ENCODE results near the gene GNG4.

GRCh38 chr1:235682216-235682615, 32.6 kb upstream of the GNG4 start:
- TF ChIP-seq CTCF (IDR thresholded peaks at IDR 0.05; ENCODE audit: low read depth, low read length) (no peak), EZH2phosphoT487 (IDR thresholded peaks at IDR 0.05; ENCODE audit: low read depth) (no peak)

Measured in OCI-LY3 (cell line).